KOPT-K1 (cell line): ENCODE measurements around the gene TLE2.

Experiments used
- H3K27ac ChIP-seq: fragments of 200-600 bp; sonication (generic); 2 replicates; pipeline ENCODE4 v1.5.1; 2016; ENCODE audit warnings: antibody characterized with exemption, mild to moderate bottlenecking, low read depth, low read length; ENCODE audit not compliant: poor library complexity, severe bottlenecking
- H3K36me3 ChIP-seq: fragments of 200-600 bp; sonication (generic); 2 replicates; pipeline ENCODE4 v1.5.1; 2017; ENCODE audit warnings: antibody characterized with exemption, mild to moderate bottlenecking, low read length, moderate library complexity; ENCODE audit not compliant: insufficient read depth
- H3K9me3 ChIP-seq: fragments of 200-600 bp; sonication (generic); 2 replicates; pipeline ENCODE4 v1.5.1; 2017; ENCODE audit warnings: antibody characterized with exemption, low read length, mild to moderate bottlenecking; ENCODE audit not compliant: insufficient read depth, poor library complexity, severe bottlenecking

Gene TLE2

DNA sequence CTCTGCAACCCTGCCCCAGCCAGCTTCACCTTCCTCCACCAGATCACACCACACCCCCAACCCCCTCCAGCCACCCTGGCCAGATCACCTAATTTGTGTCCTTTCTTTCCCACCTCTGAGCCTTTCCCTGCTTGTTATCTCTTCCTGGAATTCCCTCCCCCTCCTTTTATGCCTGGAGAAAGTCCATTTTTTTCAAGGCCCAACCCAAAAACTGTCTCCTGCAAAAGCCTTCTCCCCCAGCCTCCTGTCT, 5.3 kb upstream of the TLE2 start:
- Histone ChIP-seq H3K27ac (no peak overlapping the region), H3K9me3 (no peaks in the 10 kb centered on the region), H3K36me3 (no peaks in the 10 kb centered on the region)

GRCh38 chr19:3033595-3034405, 4.7 kb upstream of the TLE2 start:
- Histone ChIP-seq H3K36me3 (no peaks in the 10 kb centered on the region), H3K27ac (no peak overlapping the region), H3K9me3 (no peaks in the 10 kb centered on the region)

GRCh38 chr19:3031607-3031867, 2.5 kb upstream of the TLE2 start:
- H3K9me3 ChIP-seq = no peaks in the 10 kb centered on the region
- no peak overlapping the region for H3K27ac ChIP-seq
- H3K36me3 ChIP-seq = no peaks in the 10 kb centered on the region

GRCh38 chr19:3028305-3029064, 595 bp downstream of the TLE2 start:
- H3K36me3 ChIP-seq = no peaks in the 10 kb centered on the region
- H3K27ac ChIP-seq = no peak overlapping the region
- H3K9me3 ChIP-seq = no peaks in the 10 kb centered on the region

GRCh38 chr19:3027981-3028304, 1.1 kb downstream of the TLE2 start:
- Histone ChIP-seq H3K36me3 (no peaks in the 10 kb centered on the region), H3K9me3 (no peaks in the 10 kb centered on the region), H3K27ac (no peak overlapping the region)

- Histone ChIP-seq H3K36me3 (no peaks in the 10 kb centered on the region), H3K27ac (no peak overlapping the region), H3K9me3 (no peaks in the 10 kb centered on the region)
These were observed 1.8 kb downstream of the TLE2 start for GRCh38 chr19:3027292-3027691.

- H3K36me3 ChIP-seq = no peaks in the 10 kb centered on the region
- H3K9me3 ChIP-seq = no peaks in the 10 kb centered on the region
- no peak overlapping the region for H3K27ac ChIP-seq
These were observed 2.3 kb downstream of the TLE2 start for GRCh38 chr19:3026768-3027167.

GRCh38 chr19:3025549-3025886, 3.6 kb downstream of the TLE2 start:
- no peaks in the 10 kb centered on the region for H3K9me3 ChIP-seq
- H3K27ac ChIP-seq = no peak overlapping the region
- no peaks in the 10 kb centered on the region for H3K36me3 ChIP-seq

- no peaks in the 10 kb centered on the region for H3K9me3 ChIP-seq
- no peaks in the 10 kb centered on the region for H3K36me3 ChIP-seq
- no peak overlapping the region for H3K27ac ChIP-seq
These were observed 4.1 kb downstream of the TLE2 start for GRCh38 chr19:3024870-3025548.

GRCh38 chr19:3024509-3024869, 4.6 kb downstream of the TLE2 start:
- Histone ChIP-seq H3K36me3 (no peaks in the 10 kb centered on the region), H3K27ac (no peak overlapping the region), H3K9me3 (no peaks in the 10 kb centered on the region)

DNA sequence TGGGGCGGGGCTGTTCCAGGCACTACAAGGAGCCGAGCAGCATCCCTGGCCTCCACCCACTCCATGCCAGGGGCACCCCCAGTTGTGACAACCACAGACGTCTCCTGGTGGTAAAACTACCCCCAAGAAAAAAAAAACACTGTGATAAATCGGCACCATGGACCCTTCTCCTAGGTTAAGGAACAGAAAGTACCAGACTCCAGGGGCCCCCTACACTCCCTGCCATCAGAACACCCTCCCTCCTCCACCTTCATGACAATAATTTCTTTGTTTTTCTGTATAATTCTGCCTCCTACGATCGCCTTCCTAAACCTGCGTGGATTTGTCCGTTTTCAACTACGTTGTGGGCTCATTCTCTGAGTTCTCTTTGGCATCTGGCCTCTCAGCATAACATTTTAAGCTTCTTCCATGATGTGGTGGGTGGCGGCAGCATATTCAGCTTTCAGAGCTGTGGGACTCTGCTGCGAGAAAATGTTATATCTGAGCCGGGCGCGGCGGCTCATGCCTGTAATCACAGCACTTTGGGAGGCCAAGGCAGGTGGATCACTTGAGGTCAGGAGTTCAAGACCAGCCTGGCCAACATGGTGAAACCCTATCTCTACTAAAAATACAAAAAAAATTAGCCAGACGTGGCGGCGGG, 8.6 kb downstream of the TLE2 start:
- Histone ChIP-seq H3K36me3 (no peaks in the 10 kb centered on the region), H3K9me3 (no peaks in the 10 kb centered on the region), H3K27ac (no peak overlapping the region)

GRCh38 chr19:3019211-3019854, 9.7 kb downstream of the TLE2 start:
- Histone ChIP-seq H3K27ac (no peak overlapping the region), H3K36me3 (no peaks in the 10 kb centered on the region), H3K9me3 (no peaks in the 10 kb centered on the region)

- Histone ChIP-seq H3K9me3 (no peaks in the 10 kb centered on the region), H3K36me3 (no peaks in the 10 kb centered on the region), H3K27ac (no peak overlapping the region)
These were observed 11.2 kb downstream of the TLE2 start for GRCh38 chr19:3017923-3018322.

GRCh38 chr19:3015126-3016057, 13.7 kb downstream of the TLE2 start:
- no peaks in the 10 kb centered on the region for H3K9me3 ChIP-seq

More at GRCh38 chr19:3015126-3016057, 13.7 kb downstream of the TLE2 start:
- no peak overlapping the region for H3K27ac ChIP-seq
- no peaks in the 10 kb centered on the region for H3K36me3 ChIP-seq
